Measurements from ENCODE around the gene ZNF18.

- TF ChIP-seq OSR1 (CRISPR knock-in tag; IDR thresholded peaks at IDR 0.05) (no peak), ARNTL (CRISPR knock-in tag; IDR thresholded peaks at IDR 0.05; ENCODE audit: borderline replicate concordance, low read depth) (no peak), PATZ1 (CRISPR knock-in tag; IDR thresholded peaks at IDR 0.05; ENCODE audit: borderline replicate concordance) (no peak), POU6F1 (CRISPR knock-in tag; IDR thresholded peaks at IDR 0.05; ENCODE audit: borderline replicate concordance, low read depth) (no peak), ZFP30 (CRISPR knock-in tag; IDR thresholded peaks at IDR 0.05) (no peak), RARB (CRISPR knock-in tag; IDR thresholded peaks at IDR 0.05) (no peak), ESRRG (CRISPR knock-in tag; IDR thresholded peaks at IDR 0.05) (no peak), ZFP3 (CRISPR knock-in tag; IDR thresholded peaks at IDR 0.05) (no peak)
Measured at GRCh38 chr17:11943759-11944347, 53.4 kb downstream of the ZNF18 start.
